Sigmoid colon (tissue), 7 donors: ENCODE measurements around the gene NXN. TPM values are rescaled to one million over a fixed set of nuclear protein-coding genes. Genes with fewer than 3 reads are reported as not detected.

Experiments used
- DNase-seq: peaks from one replicate; pipeline ENCODE4 v3.0.0-alpha.2; 2019
- H3K27ac ChIP-seq, 4 donors: fragments of 200-600 bp; sonication (generic); one replicate each; pipeline ENCODE4 v1.5.1; 2016 to 2019; ENCODE audit warnings: mild to moderate bottlenecking in 1 of 4
- H3K27me3 ChIP-seq, 3 donors: fragments of 200-600 bp; sonication (generic); one replicate each; pipeline ENCODE4 v1.5.1; 2019; ENCODE audit warnings: mild to moderate bottlenecking in 1 of 3
- H3K36me3 ChIP-seq, 4 donors: fragments of 200-600 bp; sonication (generic); one replicate each; pipeline ENCODE4 v1.5.1; 2016 to 2019
- H3K4me1 ChIP-seq, 4 donors: fragments of 200-600 bp; sonication (generic); one replicate each; pipeline ENCODE4 v1.5.1; 2017 to 2019
- H3K4me3 ChIP-seq, 4 donors: fragments of 200-600 bp; sonication (generic); one replicate each; pipeline ENCODE4 v1.5.1; 2017 to 2019; ENCODE audit warnings: mild to moderate bottlenecking in 2 of 4, moderate library complexity in 1 of 4
- H3K9me3 ChIP-seq, 4 donors: fragments of 200-600 bp in 3 of 4; sonication (generic) in 3 of 4; one replicate each; pipeline versions ENCODE4 v1.5.1 to v1.6.1; 2013 to 2019
- CTCF ChIP-seq, 4 experiments: fragments of 450-650 bp in 3 of 4; fragments of 200-600 bp in 1 of 4; IDR thresholded peaks; one replicate each; pipeline ENCODE4 v1.5.1; 2016 to 2019; ENCODE audit warnings: antibody characterized with exemption in 4 of 4, mild to moderate bottlenecking in 3 of 4, moderate library complexity in 2 of 4
- EP300 ChIP-seq, 4 donors: sonication (generic); formaldehyde crosslinking; IDR thresholded peaks; one replicate each; pipeline ENCODE4 v1.6.1; 2017; ENCODE audit warnings: antibody characterized with exemption in 4 of 4
- POLR2A ChIP-seq, 2 donors: fragments of 450-650 bp; IDR thresholded peaks; one replicate each; pipeline ENCODE4 v1.6.1; 2016; ENCODE audit warnings: antibody characterized with exemption in 2 of 2, mild to moderate bottlenecking in 2 of 2, moderate library complexity in 2 of 2
- POLR2AphosphoS5 ChIP-seq, 4 donors: sonication (generic); formaldehyde crosslinking; IDR thresholded peaks; one replicate each; pipeline ENCODE4 v1.6.1; 2017; ENCODE audit warnings: antibody characterized with exemption in 4 of 4
- WGBS, 2 donors: extraction: QIAGEN DNeasy Blood & Tissue Kit; methylation state at CpG; one replicate each; pipeline ENCODE4 v1.1.7; 2013; 5-methylcytosine and 5-hydroxymethylcytosine counted together
- intact Hi-C: fragments of 100-400 bp; cut with DNase I; formaldehyde crosslinking; loops from one replicate; pipeline ENCODE4 v1.15.1; 2023
- polyA plus RNA-seq, 3 donors: library from polyadenylated mRNA; stranded (reverse); fragments of 200-250 nt; gene quantifications; one replicate each; pipeline ENCODE4 v1.2.3, GENCODE V29; 2013
- total RNA-seq, 4 donors: library from RNA; depleted of rRNA; stranded (reverse); fragments of >200 nt; gene quantifications; one replicate each; pipeline ENCODE4 v1.1.0, GENCODE V29; 2016
- donor health status: healthy with polysubstance abuse.
- donor health status: Bipolar disorder and iron deficiency.
- donor health status: healthy.

Gene NXN
- total and polyA plus RNA-seq, 7 donors, result 1.4 to 75.9 (median 50.4) TPM

- H3K9me3 ChIP-seq, result no peaks in the 10 kb centered on the region
- no peak overlapping the region for H3K27ac ChIP-seq
- WGBS, 2 donors, result 78% methylated on average over 3 of the region's 3 CpGs
- H3K4me1 ChIP-seq, result peaks cover 0 to 29% (median 27%) of the 10 kb centered on the region in 4 donors
- DNase-seq, result no peak
- intact Hi-C loops, result loop anchor here (5.0 kb wide), 1 partner anchor 213 kb away; the partner anchor contains the start of gene TIMM22
- TF ChIP-seq POLR2A (IDR thresholded peaks at IDR 0.05) (no peak), POLR2AphosphoS5 (IDR thresholded peaks at IDR 0.05) (no peak), EP300 (IDR thresholded peaks at IDR 0.05) (no peak), CTCF (IDR thresholded peaks at IDR 0.05) (no peak)
- peaks cover 6 to 37% (median 10%) of the 10 kb centered on the region in 4 donors for H3K36me3 ChIP-seq
- H3K27me3 ChIP-seq, result no peaks in the 10 kb centered on the region
- no peak overlapping the region for H3K4me3 ChIP-seq
Measured at GRCh38 chr17:784143-784542, 195.4 kb downstream of the NXN start.

DNA sequence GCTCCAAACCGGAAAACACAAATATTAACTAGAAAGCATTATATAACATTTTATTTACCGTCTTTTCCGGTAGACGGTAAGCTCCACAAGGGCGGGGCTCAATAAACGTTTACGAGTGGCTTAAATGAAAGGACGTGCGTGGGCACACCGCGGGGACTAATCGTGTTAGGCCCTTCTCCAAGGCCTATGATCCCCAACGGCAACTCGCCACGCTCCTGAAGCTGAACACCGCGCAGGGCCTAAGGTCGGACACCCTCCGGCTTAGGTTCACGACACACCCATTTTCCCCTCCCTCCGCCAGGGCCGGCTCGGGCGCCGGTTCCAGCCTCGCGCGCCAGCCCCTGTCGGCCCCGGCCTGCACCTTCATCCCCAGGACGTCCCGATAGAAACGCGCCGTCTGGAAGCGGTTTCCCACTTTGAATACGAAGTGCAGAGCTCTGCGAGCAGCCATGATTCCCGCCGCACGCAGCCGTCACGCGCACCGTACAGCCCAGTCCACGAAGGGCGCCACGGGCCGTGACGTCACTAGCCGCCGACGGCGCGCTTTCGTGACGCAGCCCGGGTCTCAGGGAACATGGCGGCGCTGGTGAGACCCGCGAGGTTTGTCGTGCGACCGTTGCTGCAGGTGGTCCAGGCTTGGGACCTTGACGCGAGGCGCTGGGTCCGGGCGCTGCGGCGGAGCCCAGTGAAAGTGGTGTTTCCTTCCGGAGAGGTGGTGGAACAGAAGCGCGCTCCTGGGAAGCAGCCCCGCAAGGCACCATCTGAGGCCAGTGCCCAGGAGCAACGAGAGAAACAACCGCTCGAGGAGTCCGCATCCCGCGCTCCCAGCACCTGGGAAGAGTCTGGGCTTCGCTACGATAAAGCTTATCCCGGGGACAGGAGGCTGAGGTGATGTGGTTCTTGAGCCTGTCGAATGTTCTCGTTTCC is 197.5 kb downstream of the NXN start, which contains the start of the genes GLOD4 and MRM3:
TSS of gene GLOD4 (minus strand) at position 476 of the 927 bp plus-strand sequence. CDS start at position 451, 25 bp downstream.
TSS of gene MRM3 (plus strand) at position 549 of the 927 bp plus-strand sequence. CDS start at position 575, 26 bp downstream.
- WGBS, 2 donors, result 0% methylated on average over 87 of the region's 87 CpGs
- Histone ChIP-seq H3K27ac (peak within 1 kb of the TSS; percentile 80 to 87 (median 86)), H3K9me3 (no peaks in the 10 kb centered on the region), H3K27me3 (no peaks in the 10 kb centered on the region), H3K4me1 (peaks cover 0 to 29% (median 27%) of the 10 kb centered on the region in 4 donors), H3K4me3 (peak within 1 kb of the TSS; percentile 65 to 91 (median 82)), H3K36me3 (peaks cover 0 to 34% (median 12%) of the 10 kb centered on the region in 4 donors)
- DNase-seq, result peak; percentile 96
- intact Hi-C loops, result loop anchor here (5.0 kb wide), 1 partner anchor 215 kb away; the partner anchor contains the start of gene TIMM22
- TF ChIP-seq POLR2A (IDR thresholded peaks at IDR 0.05), result peak; percentile 67 to 71
- no peak for TF ChIP-seq CTCF (IDR thresholded peaks at IDR 0.05)
- TF ChIP-seq EP300 (IDR thresholded peaks at IDR 0.05), result peak in 2 of 4 donors; percentile 44 to 74
- peak; percentile 94 to 96 (median 96) for TF ChIP-seq POLR2AphosphoS5 (IDR thresholded peaks at IDR 0.05)

DNA sequence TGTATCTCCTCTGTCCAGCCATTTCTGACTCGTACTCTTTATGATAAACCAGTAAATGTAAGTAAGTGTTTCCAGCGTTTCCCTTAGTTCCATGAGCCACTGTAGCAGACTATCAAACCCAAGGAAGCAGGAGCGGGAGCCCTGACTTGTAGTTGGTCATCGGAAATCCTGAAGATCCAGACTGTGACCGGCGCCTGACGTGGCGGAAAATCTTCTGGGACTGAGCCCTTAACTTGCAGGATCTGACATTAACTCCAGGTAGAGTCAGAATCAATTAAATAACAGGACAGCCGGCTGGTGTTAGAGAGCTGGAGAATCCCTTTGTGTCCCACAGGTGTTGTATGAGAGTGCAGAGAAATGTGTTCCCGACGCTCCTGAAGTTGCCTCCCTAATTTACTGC is 201.5 kb downstream of the NXN start:
- no peaks in the 10 kb centered on the region for H3K9me3 ChIP-seq
- no peak for TF ChIP-seq POLR2AphosphoS5 (IDR thresholded peaks at IDR 0.05)
- TF ChIP-seq POLR2A (IDR thresholded peaks at IDR 0.05), result no peak
- TF ChIP-seq EP300 (IDR thresholded peaks at IDR 0.05), result no peak
- no peak for TF ChIP-seq CTCF (IDR thresholded peaks at IDR 0.05)
- WGBS, 2 donors, result 93 to 95% methylated on average over 11 of the region's 11 CpGs
- intact Hi-C loops, result no loop called here
- no peaks in the 10 kb centered on the region for H3K27me3 ChIP-seq
- no peak overlapping the region for H3K4me3 ChIP-seq
- H3K27ac ChIP-seq, result no peak overlapping the region
- peak; percentile 24 for DNase-seq
- H3K4me1 ChIP-seq, result peaks cover 0 to 15% (median 12%) of the 10 kb centered on the region in 4 donors
- H3K36me3 ChIP-seq, result peaks cover 0 to 58% (median 35%) of the 10 kb centered on the region in 4 donors

DNA sequence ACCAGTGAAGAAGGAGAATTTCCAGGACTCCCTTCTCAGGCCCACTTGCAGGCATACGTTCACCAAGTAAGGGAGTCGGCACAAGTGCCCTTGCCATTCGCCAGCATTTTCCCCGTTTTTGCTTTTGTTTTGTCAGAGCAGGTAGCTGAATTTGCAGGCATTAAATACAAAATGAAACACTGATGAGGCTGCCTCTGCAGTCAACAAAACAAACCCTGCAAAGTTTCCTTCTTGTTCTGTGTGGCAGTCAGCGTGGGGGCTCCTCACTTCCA is 205.3 kb downstream of the NXN start:
- H3K27me3 ChIP-seq, result no peaks in the 10 kb centered on the region
- intact Hi-C loops, result no loop called here
- WGBS, 2 donors, result 92 to 93% methylated on average over 5 of the region's 5 CpGs
- no peak overlapping the region for H3K27ac ChIP-seq
- H3K4me1 ChIP-seq, result no peaks in the 10 kb centered on the region
- peaks cover 10 to 91% (median 59%) of the 10 kb centered on the region in 4 donors for H3K36me3 ChIP-seq
- no peaks in the 10 kb centered on the region for H3K9me3 ChIP-seq
- DNase-seq, result peak; percentile 33
- no peak overlapping the region for H3K4me3 ChIP-seq
- no peak for TF ChIP-seq EP300 (IDR thresholded peaks at IDR 0.05)
